HG02588 (cell line): Measurements from ENCODE around the gene JAG2.
A peak's percentile ranks its signal among the peaks of the same experiment; 100 is the strongest.

ENCODE experiments used
- ATAC-seq: cut with Tn5 transposase; IDR thresholded peaks from one replicate; pipeline ENCODE4 v1.9.1; 2021; ENCODE audit warnings: mild to moderate bottlenecking, moderate library complexity; ENCODE audit not compliant: unreplicated experiment

The JAG2 gene

DNA sequence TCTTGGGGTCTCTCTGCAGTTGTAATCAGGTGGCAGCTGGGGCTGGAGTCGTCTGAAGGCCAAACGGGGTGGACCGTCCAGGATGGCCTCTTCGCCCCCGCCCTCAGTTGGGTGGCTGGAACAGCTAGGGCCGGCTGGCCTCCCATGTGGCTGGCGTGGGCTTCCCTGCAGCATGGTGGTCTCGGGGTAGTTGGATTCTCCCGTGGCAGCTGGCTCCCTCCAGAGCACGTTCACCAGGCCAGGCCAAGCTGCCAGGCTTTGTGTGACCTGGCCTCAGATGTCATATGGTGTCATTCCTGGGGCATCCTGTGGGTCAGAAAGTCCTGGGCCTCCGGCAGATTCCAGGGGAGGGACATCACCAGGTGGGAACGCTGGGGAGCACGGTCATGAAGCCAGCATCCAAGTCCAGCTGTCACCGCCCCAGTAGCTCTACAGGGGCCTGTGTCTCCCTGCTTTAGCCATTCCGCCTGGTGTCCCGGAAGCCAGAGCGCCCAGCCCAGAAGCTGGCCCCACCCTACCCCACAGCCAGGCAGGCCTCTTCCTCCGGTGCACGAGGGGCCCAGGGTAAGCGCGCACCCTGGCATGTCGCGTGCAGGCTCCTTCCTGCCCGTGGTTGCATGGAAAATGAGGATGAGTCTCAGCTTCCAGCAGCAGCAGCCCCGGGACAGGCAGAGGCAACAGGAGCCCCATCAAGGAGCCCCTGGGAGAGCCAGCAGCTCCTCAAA lies 13.9 kb upstream of the JAG2 start:
- ATAC-seq, result no peak

DNA sequence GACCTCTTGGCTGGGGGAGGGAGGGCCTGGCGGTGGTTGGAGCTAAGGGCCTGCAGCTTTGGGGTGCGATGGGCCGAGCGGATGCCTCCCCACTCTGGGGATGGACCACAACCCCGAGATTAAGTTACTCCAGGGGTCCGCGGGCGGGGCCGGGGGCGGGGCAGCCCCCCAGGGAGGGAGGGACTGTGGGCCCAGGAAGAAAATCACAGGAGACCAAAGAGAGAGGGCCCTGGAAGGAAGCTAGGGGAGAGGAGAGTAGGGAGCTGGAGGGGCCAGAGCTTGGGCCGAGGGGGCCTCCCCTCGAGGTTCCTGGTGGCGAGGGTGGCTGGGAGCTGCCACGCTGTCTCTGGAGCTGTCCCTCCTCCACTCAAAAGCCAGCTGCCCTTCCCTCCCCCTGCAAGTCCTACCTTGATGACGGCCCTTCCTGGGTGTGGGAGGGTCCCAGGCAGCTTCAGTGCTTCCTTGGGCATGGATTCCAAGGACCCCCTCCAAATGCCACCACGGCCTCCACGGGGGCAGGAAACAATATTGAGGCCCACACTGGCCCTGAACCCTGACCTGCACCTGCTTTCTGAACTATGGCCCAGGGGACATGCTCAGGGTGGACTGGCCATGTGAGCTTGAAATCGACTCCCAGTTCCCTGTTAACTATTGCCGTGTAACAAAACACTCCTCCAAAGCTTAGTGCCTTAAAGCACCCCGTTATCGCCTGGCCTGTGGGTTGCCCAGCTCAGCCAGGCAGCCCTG lies 13.1 kb upstream of the JAG2 start:
- no peak for ATAC-seq

DNA sequence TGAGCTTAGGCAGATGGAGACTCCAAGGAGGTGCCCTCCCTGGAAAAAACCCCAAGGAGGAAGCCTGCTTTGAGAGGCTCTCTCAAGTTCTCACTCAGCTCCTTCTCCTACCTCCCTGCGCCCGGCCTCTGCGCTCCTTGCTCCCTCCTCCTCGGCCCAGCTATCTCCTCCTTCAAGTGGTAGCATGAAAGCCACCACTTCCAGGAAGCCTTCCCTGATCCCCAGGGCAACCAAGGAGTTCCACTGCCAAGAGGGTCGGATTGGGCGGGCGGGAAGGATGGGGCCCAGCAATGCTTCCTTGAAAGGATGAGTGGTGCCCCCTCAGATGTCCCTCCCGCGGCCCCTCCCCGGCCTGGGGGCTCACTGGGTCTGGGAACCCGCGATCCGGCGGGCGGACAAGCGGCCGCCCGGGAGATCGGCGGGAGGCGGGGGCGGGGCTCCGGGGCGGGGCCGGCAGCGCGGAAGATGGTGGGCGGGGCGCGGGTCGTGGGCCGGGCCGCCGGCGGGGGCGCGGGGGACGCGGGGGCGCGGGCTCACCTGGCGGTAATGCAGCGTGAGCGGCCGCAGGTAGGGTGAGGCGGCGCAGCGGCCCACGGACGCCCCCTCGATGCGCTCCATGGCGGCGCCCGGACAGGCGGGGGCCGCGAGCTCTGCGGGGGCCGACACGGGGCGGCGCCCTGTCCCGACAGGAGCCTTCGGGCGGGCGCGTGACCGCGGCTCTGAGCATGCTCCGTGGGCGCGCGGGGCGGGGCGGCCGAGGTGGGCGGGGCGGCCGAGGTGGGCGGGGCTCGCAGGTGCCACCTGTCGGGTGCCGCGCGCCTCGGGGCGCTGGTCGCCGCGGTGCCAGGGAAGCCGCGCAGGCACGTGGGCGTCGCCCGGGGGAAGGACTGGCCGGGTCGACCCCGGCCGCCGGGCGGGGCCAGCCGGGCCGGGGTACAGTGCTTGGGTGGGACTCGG lies 12.3 kb upstream of the JAG2 start, which contains the start of gene NUDT14:
NUDT14 (minus strand) TSS at position 721 of the 957 bp plus-strand sequence; CDS start at position 618, 103 bp downstream.
- ATAC-seq, result peak; percentile 74

DNA sequence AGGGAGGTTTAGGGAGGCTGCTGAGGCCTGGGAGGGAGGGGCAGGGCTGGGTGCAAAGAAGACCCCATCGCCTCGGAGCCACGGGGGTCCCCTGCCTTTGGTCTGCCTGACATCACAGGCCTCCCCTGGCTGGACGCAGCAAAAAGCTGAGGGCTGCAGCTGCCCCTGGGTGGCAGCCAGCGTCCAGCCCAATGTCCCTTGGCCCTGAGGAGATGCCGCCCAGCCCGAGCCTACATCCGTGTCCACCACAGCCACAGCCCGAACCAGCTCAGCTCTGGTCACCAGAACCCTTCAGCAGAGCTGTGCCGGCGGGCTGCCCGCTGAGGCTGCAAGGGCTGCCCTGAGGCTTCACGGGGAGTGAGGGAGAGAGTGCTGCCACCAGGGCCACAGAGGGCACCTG lies 10.6 kb upstream of the JAG2 start:
- ATAC-seq, result no peak

DNA sequence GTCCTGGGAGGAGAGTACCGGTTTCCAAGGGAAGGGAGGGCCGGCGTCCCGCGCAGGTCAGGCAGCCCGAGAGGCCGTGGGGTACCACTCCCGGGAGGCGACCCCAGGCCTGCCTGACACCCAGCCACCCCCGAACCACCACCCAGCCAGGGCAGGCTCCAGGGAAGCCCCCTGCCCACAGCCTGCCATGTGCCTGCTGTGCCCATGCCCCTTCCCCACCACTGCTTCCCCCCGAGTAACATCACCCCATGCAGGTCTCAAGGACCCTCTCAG lies 10.2 kb upstream of the JAG2 start:
- ATAC-seq, result no peak

DNA sequence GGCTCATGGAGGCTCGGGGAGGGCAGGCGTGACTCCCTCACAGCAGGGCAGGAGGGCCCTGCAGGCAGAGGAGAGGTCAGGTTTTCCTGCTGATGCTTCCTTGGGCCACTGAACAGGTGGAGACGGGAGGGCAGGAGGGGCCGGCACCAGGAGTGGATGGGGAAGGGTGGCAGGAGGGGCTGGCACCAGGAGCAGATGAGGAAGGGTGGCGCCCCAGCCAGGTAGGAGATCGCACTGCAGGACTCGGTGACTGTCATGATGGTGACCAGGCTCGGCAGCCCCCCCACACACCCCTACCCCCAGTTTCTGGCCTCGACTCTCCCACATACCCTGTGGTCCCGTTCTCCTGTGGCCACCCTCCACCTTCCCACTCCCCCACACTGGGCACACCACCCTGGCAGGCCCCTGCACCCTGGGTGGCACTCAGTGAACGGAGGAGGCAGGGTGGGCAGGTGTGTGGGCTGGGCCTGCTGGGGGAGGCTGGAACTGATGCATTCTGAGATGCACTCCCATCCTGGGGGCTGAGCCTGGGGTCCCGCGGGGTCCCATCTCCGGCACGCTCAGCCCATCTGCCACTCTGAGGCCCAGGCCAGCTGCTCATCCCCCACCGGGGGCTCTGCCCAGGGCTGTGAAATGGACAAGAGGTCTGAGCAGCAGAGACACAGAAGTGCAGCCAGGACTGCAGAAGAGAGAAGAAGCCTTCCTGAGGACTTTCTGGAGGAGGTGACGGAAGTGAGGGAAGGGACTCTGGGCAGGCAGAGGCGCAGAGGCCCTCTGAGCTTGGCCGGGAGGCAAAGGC lies 9.7 kb upstream of the JAG2 start:
- ATAC-seq, result no peak

DNA sequence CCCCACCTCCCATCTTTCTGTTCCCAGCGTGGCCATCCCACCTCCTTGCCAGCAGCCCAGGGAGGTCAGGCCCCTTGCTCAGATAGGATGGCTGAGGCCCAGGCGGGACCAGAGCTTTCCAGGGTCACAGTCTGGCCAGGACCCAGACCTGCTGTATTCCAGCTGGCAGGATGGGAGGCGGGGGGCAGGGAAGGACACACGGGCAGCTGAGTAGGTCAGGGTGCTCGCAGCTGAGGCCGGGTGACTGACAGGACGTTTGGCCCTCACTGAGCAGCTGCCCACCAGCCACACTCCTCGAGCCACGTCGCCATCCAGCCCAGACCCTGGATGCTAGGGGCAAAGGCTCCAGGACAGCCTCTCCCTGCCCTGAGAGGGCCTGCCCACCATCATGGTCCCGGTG lies 8.5 kb upstream of the JAG2 start:
- no peak for ATAC-seq

DNA sequence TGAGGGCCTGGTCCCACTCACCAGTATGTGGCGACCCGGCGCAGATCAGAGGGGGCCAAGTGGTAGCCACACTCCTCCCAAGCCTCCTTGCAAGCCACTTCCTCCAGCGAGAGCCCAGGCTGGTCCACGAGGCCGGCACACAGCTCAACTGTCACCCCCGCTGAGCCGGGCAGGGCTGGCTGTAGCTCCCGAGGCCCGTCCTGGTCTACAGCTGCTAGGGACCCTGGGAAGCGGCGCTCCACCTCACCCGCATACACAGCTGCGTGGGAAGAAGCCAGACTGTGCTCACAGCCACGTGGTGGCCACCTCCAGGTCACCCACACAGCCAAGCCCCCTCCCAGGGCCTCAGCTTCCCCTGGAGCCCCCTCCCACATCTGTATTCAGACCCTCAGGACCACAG lies 7.9 kb upstream of the JAG2 start:
- ATAC-seq, result no peak

DNA sequence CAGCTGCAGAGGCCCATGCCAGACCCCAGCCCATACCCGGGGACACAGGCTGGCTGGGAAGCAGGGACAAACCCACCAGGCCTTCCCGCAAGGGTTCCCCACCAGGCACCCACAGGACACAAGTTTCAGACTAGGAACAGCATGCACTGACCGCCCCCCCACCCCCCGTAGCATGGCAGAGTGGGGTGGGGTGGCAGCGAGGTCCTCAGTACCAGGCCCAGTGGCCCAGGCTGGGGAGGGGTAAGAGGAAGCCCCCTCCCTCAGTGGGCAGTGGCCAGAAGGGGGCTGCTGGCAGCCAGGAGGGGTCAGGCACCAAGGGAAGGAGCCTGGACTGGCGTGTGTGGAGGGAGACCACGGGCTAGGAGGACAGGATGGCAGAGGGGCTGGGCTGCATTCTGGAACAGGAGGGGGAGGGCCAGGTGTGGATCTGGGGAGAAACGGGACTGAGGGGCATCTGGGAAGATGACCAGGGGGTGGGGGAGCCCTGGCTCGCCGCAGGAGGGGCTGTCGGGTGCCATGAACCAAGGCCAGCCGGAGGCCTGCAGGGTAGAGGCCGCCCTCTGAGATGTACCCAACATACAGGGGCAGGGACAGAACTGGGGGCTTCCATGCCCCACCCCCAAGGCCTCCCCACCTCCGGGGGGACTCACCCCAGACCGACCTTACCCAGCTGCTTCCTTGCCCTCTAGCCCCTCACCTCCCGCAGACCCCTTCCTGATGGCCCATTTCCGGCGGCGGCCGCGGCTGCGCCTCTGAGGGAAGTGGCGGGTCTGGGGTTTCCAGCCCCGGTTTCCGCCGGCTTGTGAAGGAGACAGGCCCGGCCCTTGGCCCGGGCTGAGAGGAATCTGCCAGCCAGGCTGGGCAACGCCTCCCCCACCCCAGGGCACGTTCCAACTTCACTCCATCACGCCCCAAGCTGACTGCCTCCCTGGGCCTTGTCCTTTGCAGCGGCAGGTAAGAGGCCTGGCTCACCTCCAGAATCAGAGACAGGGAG lies 5.6 kb upstream of the JAG2 start:
- no peak for ATAC-seq

DNA sequence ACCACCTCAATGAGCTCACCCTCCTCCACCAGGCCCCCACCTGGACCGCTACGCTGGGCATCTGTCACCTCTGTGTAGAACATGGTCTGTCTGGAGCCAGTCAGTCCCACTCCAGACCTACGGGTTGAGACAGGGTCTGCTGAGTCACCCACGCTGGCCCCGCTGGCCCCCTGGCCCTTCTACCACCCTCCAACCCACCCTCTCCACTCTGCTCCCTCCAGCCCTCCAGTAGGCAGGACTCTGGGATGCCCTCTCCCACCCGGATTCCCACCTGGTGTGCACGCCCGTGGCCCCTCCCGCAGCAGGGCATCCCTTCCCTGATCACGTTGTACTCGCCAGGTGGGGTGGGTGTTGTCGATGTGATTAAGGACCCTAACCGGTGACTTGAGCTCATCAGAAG lies 4.6 kb upstream of the JAG2 start:
- ATAC-seq, result no peak

DNA sequence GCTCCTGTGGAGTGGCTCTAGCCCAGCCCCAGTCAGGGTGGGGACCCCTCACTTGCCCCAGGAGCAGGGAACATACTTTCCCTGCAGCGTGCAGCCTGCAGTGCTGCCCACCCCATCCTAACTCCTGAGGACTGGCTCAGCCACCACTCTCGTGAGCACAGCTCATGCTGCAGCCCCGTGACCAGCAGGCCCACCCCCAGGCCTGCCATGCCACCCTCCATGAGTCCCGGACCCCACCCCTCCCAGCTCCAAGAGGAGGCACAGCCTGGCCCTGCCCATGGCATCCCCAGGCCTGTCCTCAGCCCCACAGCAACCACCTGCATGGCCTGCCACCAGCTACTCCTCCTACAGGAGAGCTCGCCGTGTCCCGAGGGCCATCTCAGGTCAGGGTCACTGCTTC lies 3.9 kb upstream of the JAG2 start:
- no peak for ATAC-seq

DNA sequence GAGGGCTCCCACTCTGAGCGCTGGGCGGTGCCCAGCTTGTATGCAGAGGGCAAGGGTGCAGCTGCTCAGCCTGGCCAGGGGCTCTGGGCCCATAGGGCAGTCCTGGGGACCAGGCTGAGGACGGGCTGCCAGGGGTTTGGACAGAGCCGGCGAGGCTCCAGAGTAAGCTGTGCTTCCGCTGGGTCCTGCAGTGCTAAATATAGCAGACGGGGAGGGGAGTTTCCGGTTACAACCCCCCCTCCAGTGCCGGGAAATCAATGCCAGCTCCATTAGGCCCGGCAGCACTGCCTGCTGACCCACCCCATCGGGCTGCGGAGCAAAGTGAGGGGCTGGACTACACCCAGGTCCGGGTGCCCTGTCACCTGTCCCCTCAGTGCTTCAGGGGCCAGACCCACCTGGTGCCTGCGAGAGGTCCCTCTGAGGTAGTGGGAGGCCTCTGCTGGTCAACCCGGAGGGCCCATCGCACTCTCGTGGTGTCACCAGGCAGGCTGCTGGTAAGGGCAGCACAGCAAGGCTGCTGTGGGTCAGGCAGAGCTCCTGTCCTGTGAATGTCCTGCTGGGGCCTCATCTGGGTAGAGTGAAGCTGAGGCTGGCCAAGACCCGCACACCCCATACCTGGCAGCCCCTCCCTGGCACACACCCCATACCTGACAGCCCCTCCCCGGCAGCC lies 2.6 kb upstream of the JAG2 start:
- no peak for ATAC-seq

DNA sequence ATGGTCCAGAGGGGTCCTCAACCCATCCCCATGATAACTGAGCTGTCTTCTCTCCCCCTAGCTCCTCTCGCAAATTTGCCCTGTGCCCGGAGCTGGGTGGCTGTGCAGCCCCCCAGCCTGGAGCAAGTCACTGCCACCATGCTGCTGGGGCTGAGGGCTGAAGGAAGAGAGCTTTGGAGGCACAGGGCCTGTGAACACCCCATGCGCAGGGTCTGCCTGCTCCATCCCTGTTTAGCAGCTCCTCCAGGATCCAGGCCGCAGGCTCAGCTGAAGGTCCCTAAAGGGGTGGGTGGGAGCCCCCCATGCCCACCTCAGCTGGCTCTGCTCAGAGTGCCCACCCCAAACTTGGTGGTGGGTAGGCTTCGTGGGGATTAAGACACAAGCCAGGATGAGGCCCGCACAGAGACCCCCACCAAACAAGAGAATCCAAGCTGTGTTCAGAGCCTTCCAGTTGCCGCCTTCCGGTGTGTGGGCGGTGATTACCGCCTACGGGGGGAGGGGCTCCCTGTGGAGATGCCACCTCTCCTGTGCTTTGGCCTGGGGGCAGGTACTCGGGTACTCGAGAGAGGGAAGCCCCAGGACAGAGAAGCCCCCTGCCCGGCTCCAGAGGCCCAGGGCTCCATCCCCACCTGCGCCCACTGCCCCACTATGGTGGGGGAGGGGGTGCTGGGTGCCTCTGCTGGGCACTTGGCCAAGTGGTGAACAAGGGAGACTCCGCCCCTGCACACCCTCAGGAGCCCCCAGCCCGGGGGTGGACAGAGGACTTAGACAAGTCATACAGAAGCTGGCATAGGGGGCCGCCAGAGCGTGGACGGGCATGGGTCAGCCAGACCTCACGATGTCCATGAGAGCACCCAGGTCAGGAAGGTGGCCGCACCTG lies 1.4 kb upstream of the JAG2 start:
- no peak for ATAC-seq

DNA sequence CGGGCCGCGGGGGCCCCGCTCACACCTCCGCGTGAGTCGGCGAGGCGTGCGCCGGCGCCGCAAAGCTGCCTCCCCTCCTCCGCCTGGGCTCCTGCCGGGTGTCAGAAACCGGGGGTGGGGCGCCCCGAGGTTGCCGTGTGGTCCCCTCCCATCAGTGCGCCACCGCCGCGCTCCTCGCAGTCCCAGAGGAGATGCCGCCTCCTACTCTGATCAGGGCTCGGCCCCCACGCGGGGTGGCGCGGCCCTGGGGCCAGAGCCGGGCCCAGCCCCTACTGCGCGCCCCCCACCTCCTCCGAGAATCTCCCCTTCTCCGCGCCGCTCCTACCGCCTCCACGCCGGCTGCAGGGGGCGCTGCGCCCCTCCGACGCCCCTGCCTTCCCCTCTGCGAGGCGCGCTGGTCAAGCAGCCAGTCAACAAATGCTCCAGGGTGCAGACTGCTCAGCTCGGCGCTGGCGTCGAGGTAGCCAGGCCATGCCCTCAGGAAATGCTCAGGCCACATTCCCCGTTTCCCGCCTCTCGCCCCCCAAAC lies 467 bp upstream of the JAG2 start:
- ATAC-seq, result no peak

DNA sequence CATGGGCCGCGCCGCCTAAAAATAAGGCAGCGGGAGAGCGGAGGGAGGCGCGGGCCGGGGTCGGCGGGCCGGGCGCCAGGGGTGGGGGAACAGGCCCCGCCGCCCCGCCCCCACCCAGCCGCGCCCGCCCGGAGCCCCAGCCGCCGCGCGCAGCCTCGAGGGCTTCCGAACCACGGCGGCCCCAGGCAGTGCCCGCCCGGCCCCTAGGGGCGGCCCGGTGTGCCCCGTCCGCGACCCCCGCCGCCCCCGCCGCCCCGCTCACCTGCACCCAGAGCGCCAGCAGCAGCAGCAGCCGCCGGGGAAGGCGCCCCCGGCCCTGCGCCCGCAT lies 519 bp downstream of the JAG2 start:
- ATAC-seq, result no peak

DNA sequence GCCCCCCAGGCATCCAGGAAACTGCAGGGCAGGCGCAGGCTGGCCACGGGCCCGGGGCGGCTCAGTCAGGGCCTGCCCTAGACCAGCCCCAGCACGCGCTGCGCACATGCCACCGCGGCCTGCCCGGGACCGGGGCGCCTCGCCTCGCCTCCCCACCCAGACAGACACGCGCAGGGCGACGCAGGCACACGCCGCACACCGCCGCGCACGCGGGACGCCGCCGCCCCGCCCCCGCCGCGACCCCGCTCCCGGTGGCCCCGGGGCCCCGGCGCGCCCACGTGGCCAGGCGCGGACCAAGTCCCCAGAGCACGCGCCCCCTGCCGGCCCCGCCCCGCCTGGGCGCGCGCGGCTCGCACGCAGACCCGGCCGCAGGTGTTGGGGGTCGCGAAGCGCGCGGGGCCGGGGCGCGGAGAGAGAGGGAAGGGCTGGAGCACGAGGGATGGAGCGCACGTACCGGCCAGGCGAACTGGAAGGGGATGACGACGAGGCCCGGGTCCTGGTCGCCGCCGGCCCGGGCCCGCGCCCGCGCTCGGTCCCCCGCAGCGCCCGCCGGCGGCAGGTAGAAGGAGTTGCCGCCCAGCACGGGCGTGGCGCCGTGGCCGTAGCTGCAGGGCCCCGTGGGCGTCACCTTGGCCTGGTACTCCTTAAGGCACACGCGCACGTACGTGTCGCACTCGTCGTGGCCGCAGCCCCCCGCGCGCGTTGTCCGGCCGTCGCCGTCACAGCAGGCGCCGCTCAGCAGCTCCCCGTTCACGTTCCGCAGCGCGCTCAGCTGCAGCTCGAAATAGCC lies 1.1 kb downstream of the JAG2 start:
- no peak for ATAC-seq
